Measurements from ENCODE around the gene MYZAP. TPM values are rescaled to one million over a fixed set of nuclear protein-coding genes. Genes with fewer than 3 reads are reported as not detected.

MYZAP gene
- total and polyA plus RNA-seq, 3 donors from 2014 or later, result 3.3 to 6.8 (median 5.6) TPM

GRCh38 chr15:57547243-57547755 is 44.4 kb upstream of the MYZAP start:
- intact Hi-C loops (cut with DNase I; ENCODE audit: low total_unique reads), result no loop called here
- TF ChIP-seq, protein P1, sequence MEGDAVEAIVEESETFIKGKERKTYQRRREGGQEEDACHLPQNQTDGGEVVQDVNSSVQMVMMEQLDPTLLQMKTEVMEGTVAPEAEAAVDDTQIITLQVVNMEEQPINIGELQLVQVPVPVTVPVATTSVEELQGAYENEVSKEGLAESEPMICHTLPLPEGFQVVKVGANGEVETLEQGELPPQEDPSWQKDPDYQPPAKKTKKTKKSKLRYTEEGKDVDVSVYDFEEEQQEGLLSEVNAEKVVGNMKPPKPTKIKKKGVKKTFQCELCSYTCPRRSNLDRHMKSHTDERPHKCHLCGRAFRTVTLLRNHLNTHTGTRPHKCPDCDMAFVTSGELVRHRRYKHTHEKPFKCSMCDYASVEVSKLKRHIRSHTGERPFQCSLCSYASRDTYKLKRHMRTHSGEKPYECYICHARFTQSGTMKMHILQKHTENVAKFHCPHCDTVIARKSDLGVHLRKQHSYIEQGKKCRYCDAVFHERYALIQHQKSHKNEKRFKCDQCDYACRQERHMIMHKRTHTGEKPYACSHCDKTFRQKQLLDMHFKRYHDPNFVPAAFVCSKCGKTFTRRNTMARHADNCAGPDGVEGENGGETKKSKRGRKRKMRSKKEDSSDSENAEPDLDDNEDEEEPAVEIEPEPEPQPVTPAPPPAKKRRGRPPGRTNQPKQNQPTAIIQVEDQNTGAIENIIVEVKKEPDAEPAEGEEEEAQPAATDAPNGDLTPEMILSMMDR (IDR thresholded peaks at IDR 0.05), result no peak
- no peak for TF ChIP-seq POLR2A (IDR thresholded peaks at IDR 0.05)
- Histone ChIP-seq H3K9me3 (no peaks in the 10 kb centered on the region), H3K27ac (no peak overlapping the region), H3K4me3 (no peak overlapping the region), H3K27me3 (no peaks in the 10 kb centered on the region), H3K4me1 (peaks cover 3% of the 10 kb centered on the region), H3K36me3 (ENCODE audit: low read depth, missing control alignments) (no peaks in the 10 kb centered on the region)
- WGBS, 2 donors, result 87 to 90% methylated on average over 11 of the region's 11 CpGs
- no peak for DNase-seq

DNA sequence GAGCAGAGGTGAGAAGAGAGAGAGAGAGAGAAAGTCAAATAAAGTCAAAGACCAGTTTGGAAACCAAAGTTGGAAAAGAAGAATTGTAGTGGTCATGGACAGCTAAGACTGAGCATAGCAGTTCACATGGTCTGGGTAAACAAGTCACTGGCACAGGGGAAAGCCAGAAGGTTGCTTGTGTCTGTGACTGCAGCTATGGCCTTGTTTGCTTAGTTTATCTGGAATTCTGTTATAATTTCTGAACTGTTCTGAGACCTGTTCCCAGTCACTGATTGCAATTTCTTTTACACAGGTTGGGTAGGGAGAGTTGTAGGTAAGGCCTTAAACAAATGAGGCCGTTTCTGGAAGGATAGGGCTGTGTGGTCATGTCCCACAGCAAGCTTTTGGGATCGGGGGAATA is 43.4 kb upstream of the MYZAP start:
- DNase-seq, result no peak
- Histone ChIP-seq H3K4me1 (peaks cover 3% of the 10 kb centered on the region), H3K36me3 (ENCODE audit: low read depth, missing control alignments) (no peaks in the 10 kb centered on the region), H3K27me3 (no peaks in the 10 kb centered on the region), H3K9me3 (no peaks in the 10 kb centered on the region), H3K27ac (no peak overlapping the region), H3K4me3 (no peak overlapping the region)
- WGBS, 2 donors, result 75 to 87% methylated on average over 2 of the region's 2 CpGs
- intact Hi-C loops (cut with DNase I; ENCODE audit: low total_unique reads), result no loop called here
- TF ChIP-seq POLR2A (IDR thresholded peaks at IDR 0.05), result no peak
- TF ChIP-seq, protein P1 (IDR thresholded peaks at IDR 0.05), result no peak

- no peak for DNase-seq
- H3K27ac ChIP-seq, result no peak overlapping the region
- intact Hi-C loops (cut with DNase I; ENCODE audit: low total_unique reads), result no loop called here
- H3K36me3 ChIP-seq (ENCODE audit: low read depth, missing control alignments), result no peaks in the 10 kb centered on the region
- 87 to 93% methylated on average over 5 of the region's 5 CpGs for WGBS, 2 donors
- no peaks in the 10 kb centered on the region for H3K27me3 ChIP-seq
- H3K9me3 ChIP-seq, result no peaks in the 10 kb centered on the region
- no peak overlapping the region for H3K4me3 ChIP-seq
- TF ChIP-seq, protein P1 (IDR thresholded peaks at IDR 0.05), result no peak
- peaks cover 3% of the 10 kb centered on the region for H3K4me1 ChIP-seq
Observed at GRCh38 chr15:57548835-57549234, 42.9 kb upstream of the MYZAP start.

GRCh38 chr15:57549935-57550334 is 41.8 kb upstream of the MYZAP start:
- Histone ChIP-seq H3K27me3 (no peaks in the 10 kb centered on the region), H3K27ac (no peak overlapping the region), H3K4me3 (no peak overlapping the region), H3K36me3 (ENCODE audit: low read depth, missing control alignments) (no peaks in the 10 kb centered on the region), H3K4me1 (peaks cover 6% of the 10 kb centered on the region), H3K9me3 (no peaks in the 10 kb centered on the region)
- intact Hi-C loops (cut with DNase I; ENCODE audit: low total_unique reads), result loop anchor here (10.0 kb wide), 1 partner anchor 315 kb away; no protein-coding TSS in a partner anchor
- WGBS, 2 donors, result 80 to 92% methylated on average over 6 of the region's 6 CpGs
- no peak for DNase-seq
- TF ChIP-seq, protein P1 (IDR thresholded peaks at IDR 0.05), result no peak
- TF ChIP-seq POLR2A (IDR thresholded peaks at IDR 0.05), result no peak

DNA sequence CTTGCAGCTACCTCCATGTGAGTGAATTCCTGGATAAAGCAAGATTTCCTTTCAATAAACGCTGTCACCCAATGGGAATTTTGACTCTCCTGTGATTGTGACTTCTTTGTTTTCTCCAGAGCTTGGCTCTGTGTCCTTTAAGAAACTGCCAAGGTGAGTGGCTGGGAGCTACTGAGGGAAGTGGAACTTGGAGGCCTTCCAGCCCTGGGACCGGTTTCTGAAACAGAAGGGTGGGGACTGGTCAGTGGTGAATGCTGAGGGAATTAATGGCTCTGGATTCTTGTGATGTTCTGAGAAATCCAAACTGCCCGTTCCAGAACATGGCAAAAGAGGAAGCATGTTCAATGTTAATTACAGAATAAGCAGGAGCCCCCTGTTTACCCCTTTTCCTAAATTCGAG is 41.1 kb upstream of the MYZAP start:
- no peaks in the 10 kb centered on the region for H3K27me3 ChIP-seq
- TF ChIP-seq POLR2A (IDR thresholded peaks at IDR 0.05), result no peak
- TF ChIP-seq, protein P1 (IDR thresholded peaks at IDR 0.05), result no peak
- peaks cover 8% of the 10 kb centered on the region for H3K4me1 ChIP-seq
- no peaks in the 10 kb centered on the region for H3K9me3 ChIP-seq
- intact Hi-C loops (cut with DNase I; ENCODE audit: low total_unique reads), result loop anchor here (10.0 kb wide), 1 partner anchor 314 kb away; no protein-coding TSS in a partner anchor
- no peak overlapping the region for H3K4me3 ChIP-seq
- 60% methylated on average over 4 of the region's 4 CpGs for WGBS, 2 donors
- no peak overlapping the region for H3K27ac ChIP-seq
- DNase-seq, result no peak
- no peaks in the 10 kb centered on the region for H3K36me3 ChIP-seq (ENCODE audit: low read depth, missing control alignments)
